ENCODE data around the gene OSBP2.

The OSBP2 gene

DNA sequence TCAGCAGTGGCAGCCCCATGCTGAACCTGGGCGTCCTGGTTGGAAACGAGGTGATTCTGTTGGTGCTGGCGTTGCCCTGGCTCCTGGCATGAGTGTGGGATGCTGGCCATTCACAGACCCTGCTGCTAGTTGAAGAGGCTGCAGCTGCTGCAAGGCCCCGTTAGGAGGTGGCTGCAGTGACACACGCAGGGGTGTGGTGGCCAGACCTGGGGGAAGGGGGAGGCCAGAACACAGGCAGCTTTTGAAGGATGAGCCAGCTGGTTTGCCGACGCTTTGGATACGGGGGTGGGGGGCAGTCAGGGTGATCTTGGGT, 196.7 kb downstream of the OSBP2 start:
- DNase-seq (ENCODE audit: low read depth in 2 of 2), result no peak
- no peak overlapping the region for H3K4me3 ChIP-seq (replicated peaks in 1 of 2; ENCODE audit: low read depth in 2 of 2, low read length in 2 of 2)
- TF ChIP-seq, protein P1, sequence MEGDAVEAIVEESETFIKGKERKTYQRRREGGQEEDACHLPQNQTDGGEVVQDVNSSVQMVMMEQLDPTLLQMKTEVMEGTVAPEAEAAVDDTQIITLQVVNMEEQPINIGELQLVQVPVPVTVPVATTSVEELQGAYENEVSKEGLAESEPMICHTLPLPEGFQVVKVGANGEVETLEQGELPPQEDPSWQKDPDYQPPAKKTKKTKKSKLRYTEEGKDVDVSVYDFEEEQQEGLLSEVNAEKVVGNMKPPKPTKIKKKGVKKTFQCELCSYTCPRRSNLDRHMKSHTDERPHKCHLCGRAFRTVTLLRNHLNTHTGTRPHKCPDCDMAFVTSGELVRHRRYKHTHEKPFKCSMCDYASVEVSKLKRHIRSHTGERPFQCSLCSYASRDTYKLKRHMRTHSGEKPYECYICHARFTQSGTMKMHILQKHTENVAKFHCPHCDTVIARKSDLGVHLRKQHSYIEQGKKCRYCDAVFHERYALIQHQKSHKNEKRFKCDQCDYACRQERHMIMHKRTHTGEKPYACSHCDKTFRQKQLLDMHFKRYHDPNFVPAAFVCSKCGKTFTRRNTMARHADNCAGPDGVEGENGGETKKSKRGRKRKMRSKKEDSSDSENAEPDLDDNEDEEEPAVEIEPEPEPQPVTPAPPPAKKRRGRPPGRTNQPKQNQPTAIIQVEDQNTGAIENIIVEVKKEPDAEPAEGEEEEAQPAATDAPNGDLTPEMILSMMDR (IDR thresholded peaks at IDR 0.05; ENCODE audit: low read depth, low read length), result no peak

DNA sequence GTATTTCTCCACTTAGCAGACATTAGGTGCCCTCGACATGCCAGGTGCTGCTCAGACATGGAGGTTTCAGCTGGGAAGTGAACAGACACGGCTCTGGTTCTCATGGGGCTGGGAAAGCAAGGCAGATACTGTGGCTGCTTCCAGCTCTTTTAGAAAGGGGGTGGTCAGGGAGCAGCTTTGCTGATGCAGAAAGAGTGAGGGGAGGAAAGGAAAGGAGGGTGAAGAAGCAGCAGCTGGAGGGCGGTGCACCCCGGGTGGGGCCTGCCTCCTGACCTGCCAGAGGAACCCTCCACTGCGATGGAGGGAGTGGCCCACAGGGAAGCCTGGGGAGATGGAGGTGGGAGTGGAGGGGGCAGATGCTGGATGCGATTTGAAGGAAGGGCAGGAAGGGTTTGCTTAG, 197.1 kb downstream of the OSBP2 start:
- DNase-seq (ENCODE audit: low read depth in 2 of 2), result no peak
- TF ChIP-seq, protein P1 (IDR thresholded peaks at IDR 0.05; ENCODE audit: low read depth, low read length), result no peak
- no peak overlapping the region for H3K4me3 ChIP-seq (replicated peaks in 1 of 2; ENCODE audit: low read depth in 2 of 2, low read length in 2 of 2)

DNA sequence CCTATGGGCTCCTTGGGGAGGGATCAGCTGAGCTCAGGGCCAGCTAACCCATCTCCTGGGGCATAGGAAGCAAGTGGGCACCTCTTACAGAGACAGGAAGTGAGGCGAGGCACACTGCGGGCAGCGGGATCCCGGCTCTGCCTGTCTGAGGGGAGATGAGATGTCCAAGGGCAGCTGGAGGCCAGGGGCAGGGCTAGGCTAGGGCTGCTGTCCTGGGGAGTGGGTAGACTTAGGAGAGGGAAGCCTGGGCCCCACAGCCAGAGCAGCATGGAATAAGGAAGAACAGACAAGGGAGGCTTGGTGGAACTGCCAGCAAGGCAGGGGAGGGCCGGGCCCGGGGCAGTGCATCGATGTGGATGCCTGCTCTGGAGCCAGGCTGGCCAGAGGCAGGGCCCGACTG, 197.6 kb downstream of the OSBP2 start:
- H3K4me3 ChIP-seq (replicated peaks in 1 of 2; ENCODE audit: low read depth in 2 of 2, low read length in 2 of 2), result no peak overlapping the region
- TF ChIP-seq, protein P1 (IDR thresholded peaks at IDR 0.05; ENCODE audit: low read depth, low read length), result no peak
- DNase-seq (ENCODE audit: low read depth in 2 of 2), result no peak

DNA sequence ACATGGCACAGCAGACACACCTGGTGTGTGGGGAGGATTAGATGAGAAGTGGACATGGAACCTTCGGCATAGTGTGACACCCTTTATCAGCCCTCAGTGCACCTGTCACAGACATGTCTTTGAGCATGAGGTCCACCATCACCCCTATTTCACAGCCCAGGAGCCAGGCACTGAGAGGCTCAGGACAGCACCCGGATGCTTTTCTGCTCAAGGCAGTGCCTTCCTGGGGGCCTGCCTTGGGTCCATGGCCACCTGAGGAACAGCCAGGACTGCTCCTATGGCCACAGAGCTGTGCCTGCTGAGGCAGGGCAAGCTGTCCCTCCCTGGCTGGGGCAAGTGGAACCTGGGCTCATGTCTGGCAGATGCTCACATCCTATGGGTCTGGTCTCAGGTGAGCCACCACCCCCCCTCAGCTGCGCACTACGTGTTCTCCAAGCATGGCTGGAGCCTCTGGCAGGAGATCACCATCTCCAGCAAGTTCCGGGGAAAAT, 198.1 kb downstream of the OSBP2 start:
- no peak overlapping the region for H3K4me3 ChIP-seq (replicated peaks in 1 of 2; ENCODE audit: low read depth in 2 of 2, low read length in 2 of 2)
- DNase-seq (ENCODE audit: low read depth in 2 of 2), result no peak

DNA sequence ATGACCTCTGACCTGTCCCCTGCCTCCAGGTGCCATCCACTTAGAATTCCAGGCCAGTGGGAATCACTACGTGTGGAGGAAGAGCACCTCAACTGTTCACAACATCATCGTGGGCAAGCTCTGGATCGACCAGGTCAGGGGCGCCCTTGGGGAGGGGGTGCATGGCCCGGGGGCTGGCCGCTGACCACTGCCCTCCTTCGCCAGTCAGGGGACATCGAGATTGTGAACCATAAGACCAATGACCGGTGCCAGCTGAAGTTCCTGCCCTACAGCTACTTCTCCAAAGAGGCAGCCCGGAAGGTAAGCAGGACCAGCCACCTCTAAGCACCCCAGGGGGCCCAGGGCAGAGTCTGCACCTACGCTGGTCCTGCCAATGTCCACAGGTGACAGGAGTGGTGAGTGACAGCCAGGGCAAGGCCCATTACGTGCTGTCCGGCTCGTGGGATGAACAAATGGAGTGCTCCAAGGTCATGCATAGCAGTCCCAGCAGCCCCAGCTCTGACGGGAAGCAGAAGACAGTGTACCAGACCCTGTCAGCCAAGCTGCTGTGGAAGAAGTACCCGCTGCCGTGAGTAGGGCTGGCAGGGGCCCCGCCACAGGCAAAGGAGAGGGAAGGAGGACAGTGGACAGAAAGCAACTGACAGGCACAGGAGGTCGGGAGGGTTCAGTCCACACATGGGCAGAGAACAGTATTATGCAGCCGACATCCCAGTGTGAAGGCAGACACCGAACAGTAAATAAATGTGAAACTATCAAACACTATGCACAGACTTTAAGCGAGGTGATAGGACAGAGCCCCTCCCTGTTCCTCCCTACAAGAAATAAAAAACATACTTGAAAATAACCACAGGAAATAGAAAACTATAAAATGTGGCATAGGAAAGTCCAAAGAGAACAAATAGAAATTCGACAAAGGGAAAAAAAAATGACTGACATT, 199.0 kb downstream of the OSBP2 start:
- TF ChIP-seq, protein P1 (IDR thresholded peaks at IDR 0.05; ENCODE audit: low read depth, low read length), result no peak
- DNase-seq (ENCODE audit: low read depth in 2 of 2), result no peak
- no peak overlapping the region for H3K4me3 ChIP-seq (replicated peaks in 1 of 2; ENCODE audit: low read depth in 2 of 2, low read length in 2 of 2)

More for the DNA sequence above, 198.1 kb downstream of the OSBP2 start:
- TF ChIP-seq, protein P1 (IDR thresholded peaks at IDR 0.05; ENCODE audit: low read depth, low read length), result no peak

DNA sequence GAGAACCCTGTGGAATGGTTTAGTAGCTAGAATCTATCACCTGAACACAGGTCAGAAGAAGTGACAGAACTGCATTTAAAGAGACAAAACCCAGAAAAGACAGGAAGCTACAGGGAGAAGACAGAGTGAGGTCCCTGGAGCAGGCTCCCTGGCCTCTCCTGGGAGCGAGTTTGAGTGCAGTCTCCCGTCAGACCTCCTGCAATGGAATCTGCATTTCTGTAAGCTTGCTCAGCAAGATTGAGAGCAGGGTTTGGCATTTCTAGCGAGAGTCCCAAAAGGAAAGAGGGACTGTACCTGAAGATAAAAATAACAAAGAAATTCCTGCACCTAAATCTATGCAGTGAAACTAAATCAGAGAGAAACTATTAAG, 199.7 kb downstream of the OSBP2 start:
- no peak overlapping the region for H3K4me3 ChIP-seq (replicated peaks in 1 of 2; ENCODE audit: low read depth in 2 of 2, low read length in 2 of 2)
- DNase-seq (ENCODE audit: low read depth in 2 of 2), result no peak
- TF ChIP-seq, protein P1 (IDR thresholded peaks at IDR 0.05; ENCODE audit: low read depth, low read length), result no peak
